HCT116 (cell line): ENCODE results near the gene DPP6. TPM values are rescaled to one million over a fixed set of nuclear protein-coding genes. Genes with fewer than 3 reads are reported as not detected.

Experiments
- ATAC-seq: fragments of 200-7000 bp; cut with Tn5 transposase; 2 replicates; pipeline ENCODE4 v1.9.1; 2020; ENCODE audit warnings: mild to moderate bottlenecking, moderate library complexity
- BruUV-seq: library from RNA; stranded (reverse); fragments of 400-500 nt; replicated peaks from 2 replicates; lab custom pipeline; 2021; lab: Mats Ljungman, UMichigan
- CTCF ChIA-PET: fragments of 300-600 bp; sonication (Branson Sonifier 250); formaldehyde crosslinking; loops from one replicate; lab custom pipeline; 2021; ENCODE audit warnings: antibody characterized with exemption; lab: Charles Lee
- POLR2A ChIA-PET: fragments of 300-600, 350-600 bp; sonication (Branson Sonifier 250); formaldehyde crosslinking; loops from one replicate; lab custom pipeline; 2021; ENCODE audit warnings: antibody characterized with exemption; lab: Charles Lee
- RAD21 ChIA-PET, 2 experiments: fragments of 300-600 bp; sonication (Branson Sonifier 250); formaldehyde crosslinking; loops; one replicate each; lab custom pipeline; 2023; ENCODE audit warnings: low total read pairs in 2 of 2; ENCODE audit not compliant: uncharacterized antibody in 2 of 2, unreplicated experiment in 2 of 2, low non-redundant PET in 1 of 2; lab: Charles Lee
- DNase-seq: peaks from one replicate; pipeline ENCODE4 v3.0.0-alpha.2; 2010; ENCODE audit warnings: low read depth, low spot score
- H2AFZ ChIP-seq: fragments of 200-600 bp; shearing (Covaris generic), sonication (generic); 2 replicates; pipeline ENCODE4 v1.6.1; 2017; ENCODE audit warnings: low read depth, mixed run types, mixed read lengths, antibody characterized with exemption, low read length; ENCODE audit not compliant: poor library complexity, severe bottlenecking
- H3K27ac ChIP-seq: 2 replicates; pipeline ENCODE4 v1.5.1; 2012; ENCODE audit warnings: low read depth, low read length
- H3K27me3 ChIP-seq: fragments of 200-600 bp; sonication (generic); 2 replicates; pipeline ENCODE4 v1.6.1; 2016; ENCODE audit warnings: mixed run types, low read length, mixed read lengths; ENCODE audit not compliant: insufficient read depth
- H3K36me3 ChIP-seq, 2 experiments: fragments of 200-500 bp in 1 of 2; fragments of 200-600 bp in 1 of 2; sonication (Bioruptor generic) in 1 of 2; sonication (generic) in 1 of 2; 2 replicates each; pipeline versions ENCODE4 v1.5.1 to v1.6.1; 2014 to 2016; ENCODE audit warnings: low read length in 2 of 2, inconsistent platforms in 1 of 2, mixed read lengths in 1 of 2, mixed run types in 1 of 2; ENCODE audit not compliant: insufficient read depth in 2 of 2, control insufficient read depth in 1 of 2
- H3K4me1 ChIP-seq, 2 experiments: fragments of 200-600 bp in 1 of 2; sonication (generic) in 1 of 2; 2 replicates each; pipeline versions ENCODE4 v1.5.1 to v1.6.1; 2012 to 2017; ENCODE audit warnings: low read length in 2 of 2, inconsistent platforms in 1 of 2, mild to moderate bottlenecking in 1 of 2, mixed read lengths in 1 of 2, mixed run types in 1 of 2, moderate library complexity in 1 of 2; ENCODE audit not compliant: insufficient read depth in 2 of 2, control insufficient read depth in 1 of 2
- H3K4me2 ChIP-seq: fragments of 200-600 bp; sonication (generic); 2 replicates; pipeline ENCODE4 v1.6.1; 2017; ENCODE audit warnings: mixed run types, low read length, mixed read lengths
- H3K4me3 ChIP-seq, 2 experiments: fragments of 200-600 bp in 1 of 2; sonication (generic) in 1 of 2; replicated peaks in 1 of 2; 2 replicates each; pipeline ENCODE4 v1.5.1; 2011 to 2016; ENCODE audit warnings: low read length in 2 of 2, control low read depth in 1 of 2, low read depth in 1 of 2, mild to moderate bottlenecking in 1 of 2, mixed read lengths in 1 of 2, mixed run types in 1 of 2
- H3K79me2 ChIP-seq: fragments of 200-600 bp; sonication (generic); 2 replicates; pipeline ENCODE4 v1.6.1; 2017; ENCODE audit warnings: mild to moderate bottlenecking, mixed run types, low read length, moderate library complexity, mixed read lengths; ENCODE audit not compliant: insufficient read depth
- H3K9ac ChIP-seq: fragments of 200-600 bp; sonication (generic); 2 replicates; pipeline ENCODE4 v1.6.1; 2016; ENCODE audit warnings: low read length, mixed read lengths
- H3K9me2 ChIP-seq: fragments of 200-600 bp; sonication (generic), shearing (Covaris generic); 2 replicates; pipeline ENCODE4 v1.6.1; 2017; ENCODE audit warnings: mixed run types, mild to moderate bottlenecking, moderate library complexity; ENCODE audit not compliant: insufficient read depth
- H3K9me3 ChIP-seq, 2 experiments: fragments of 200-500 bp in 1 of 2; fragments of 200-600 bp in 1 of 2; sonication (Bioruptor generic) in 1 of 2; sonication (generic) in 1 of 2; 2 replicates each; pipeline ENCODE4 v1.6.1; 2014 to 2017; ENCODE audit warnings: low read length in 2 of 2, mixed read lengths in 2 of 2, inconsistent platforms in 1 of 2, low read depth in 1 of 2, mild to moderate bottlenecking in 1 of 2, mixed run types in 1 of 2, moderate library complexity in 1 of 2; ENCODE audit not compliant: control insufficient read depth in 1 of 2, insufficient read depth in 1 of 2
- H4K20me1 ChIP-seq: fragments of 200-600 bp; sonication (generic), shearing (Covaris generic); 2 replicates; pipeline ENCODE4 v1.6.1; 2017; ENCODE audit warnings: mixed run types, mild to moderate bottlenecking, moderate library complexity; ENCODE audit not compliant: insufficient read depth
- EGR1 ChIP-seq: IDR thresholded peaks from 2 replicates; pipeline ENCODE4 v1.6.1; 2012; ENCODE audit warnings: low read depth
- ELF1 ChIP-seq: IDR thresholded peaks from 2 replicates; pipeline ENCODE4 v1.6.1; 2012; ENCODE audit warnings: low read depth, borderline replicate concordance
- FOSL1 ChIP-seq: IDR thresholded peaks from 2 replicates; pipeline ENCODE4 v1.6.1; 2012; ENCODE audit warnings: low read depth
- MAX ChIP-seq: IDR thresholded peaks from 2 replicates; pipeline ENCODE4 v1.6.1; 2012
- POLR2A ChIP-seq: IDR thresholded peaks from 2 replicates; pipeline ENCODE4 v1.7.0; 2011; ENCODE audit warnings: borderline replicate concordance; ENCODE audit not compliant: insufficient read depth, insufficient read length; ENCODE audit errors: extremely low read depth
- RAD21 ChIP-seq: IDR thresholded peaks from 2 replicates; pipeline ENCODE4 v1.6.1; 2012; ENCODE audit warnings: low read depth, mild to moderate bottlenecking
- REST ChIP-seq: IDR thresholded peaks from 2 replicates; pipeline ENCODE4 v1.6.1; 2012; ENCODE audit warnings: low read depth
- SIN3A ChIP-seq: IDR thresholded peaks from 2 replicates; pipeline ENCODE4 v1.6.1; 2012; ENCODE audit warnings: low read depth
- YY1 ChIP-seq: IDR thresholded peaks from 2 replicates; pipeline ENCODE4 v1.6.1; 2011; ENCODE audit warnings: low read length, low read depth, moderate library complexity, mild to moderate bottlenecking; ENCODE audit not compliant: insufficient replicate concordance; ENCODE audit errors: extremely low read depth
- ZBTB33 ChIP-seq: IDR thresholded peaks from 2 replicates; pipeline ENCODE4 v1.6.1; 2011; ENCODE audit warnings: mild to moderate bottlenecking, low read length, moderate library complexity; ENCODE audit not compliant: insufficient replicate concordance; ENCODE audit errors: extremely low read depth
- ZFX ChIP-seq: fragments of 450-650 bp; IDR thresholded peaks from 2 replicates; pipeline ENCODE4 v1.6.1; 2017
- ZNF274 ChIP-seq: fragments of 200-500 bp; sonication (Bioruptor generic); IDR thresholded peaks from 2 replicates; pipeline ENCODE4 v1.6.1; 2014; ENCODE audit warnings: mild to moderate bottlenecking, low read depth, low read length, inconsistent platforms
- intact Hi-C: fragments of 100-400 bp; cut with micrococcal nuclease; formaldehyde crosslinking; loops from 2 replicates; pipeline ENCODE4 v1.10.0; 2022
- total RNA-seq: library from RNA; stranded (reverse); gene quantifications from one replicate; pipeline ENCODE4 v1.2.1, GENCODE V29; 2021; ENCODE audit not compliant: unreplicated experiment

DPP6 gene
- total RNA-seq, 1 experiment from 2014 or later = not detected

- TF ChIP-seq REST (no peak), YY1 (no peak), POLR2A (no peak), ZNF274 (no peak), RAD21 (no peak), ZFX (no peak), ZBTB33 (no peak), FOSL1 (no peak)
Observed at GRCh38 chr7:154843670-154844237, 791.6 kb downstream of the DPP6 start (continued).

GRCh38 chr7:154844499-154844898, 792.3 kb downstream of the DPP6 start:
- H3K27me3 ChIP-seq = peaks cover 15% of the 10 kb centered on the region; the same call in 1 of the 2 replicates
- no peak for ATAC-seq
- intact Hi-C loops = no loop called here

More at GRCh38 chr7:154844499-154844898, 792.3 kb downstream of the DPP6 start:
- Histone ChIP-seq H3K36me3 (no peaks in the 10 kb centered on the region), H3K27ac (no peak overlapping the region), H3K9ac (no peak overlapping the region), H3K4me3 (no peak overlapping the region)
- TF ChIP-seq YY1 (no peak), SIN3A (no peak), MAX (no peak), ELF1 (no peak), EGR1 (no peak), REST (no peak)
- TF ChIP-seq, all 23 proteins: peak for 0
- no peak for DNase-seq
- Histone ChIP-seq H3K4me2 (no peak overlapping the region), H4K20me1 (no peaks in the 10 kb centered on the region), H3K9me3 (no peaks in the 10 kb centered on the region), H3K79me2 (no peaks in the 10 kb centered on the region), H2AFZ (no peak overlapping the region), H3K4me1 (no peaks in the 10 kb centered on the region), H3K9me2 (no peaks in the 10 kb centered on the region)
- ChIA-PET POLR2A (no interaction called here), RAD21 (no interaction called here), CTCF (no interaction called here)
- no TSS peak for BruUV-seq
